Mucosa of stomach (tissue), 1 donor: ENCODE measurements around the gene GRIN2B.

Experiments
- H3K27me3 ChIP-seq: one replicate; pipeline ENCODE4 v1.7.0; 2013; ENCODE audit warnings: mild to moderate bottlenecking, low read length; ENCODE audit not compliant: control insufficient read depth, insufficient read depth
- H3K36me3 ChIP-seq: one replicate; pipeline ENCODE4 v1.7.0; 2013; ENCODE audit warnings: low read length; ENCODE audit not compliant: control insufficient read depth, insufficient read depth
- H3K4me1 ChIP-seq: one replicate; pipeline ENCODE4 v1.7.0; 2013; ENCODE audit warnings: mild to moderate bottlenecking, low read length; ENCODE audit not compliant: control insufficient read depth, insufficient read depth
- H3K4me3 ChIP-seq: one replicate; pipeline ENCODE4 v1.7.0; 2013; ENCODE audit warnings: low read length
- H3K9ac ChIP-seq: one replicate; pipeline ENCODE4 v1.7.0; 2013; ENCODE audit warnings: mild to moderate bottlenecking, low read length, moderate library complexity
- H3K9me3 ChIP-seq: one replicate; pipeline ENCODE4 v1.7.0; 2013; ENCODE audit warnings: mild to moderate bottlenecking, low read length, moderate library complexity; ENCODE audit not compliant: control insufficient read depth
- donor health status: Pancreatic carcinoma.

Gene GRIN2B

GRCh38 chr12:13981296-13981962 is at the start of gene GRIN2B:
GRIN2B (minus strand) TSS chr12:13981602; CDS start chr12:13866208, 115,394 bp downstream.
- Histone ChIP-seq H3K4me1 (peaks cover 5% of the 10 kb centered on the region), H3K9me3 (no peaks in the 10 kb centered on the region), H3K4me3 (no peak within 1 kb of the TSS), H3K27me3 (peaks cover 54% of the 10 kb centered on the region), H3K9ac (no peak within 1 kb of the TSS), H3K36me3 (no peaks in the 10 kb centered on the region)

DNA sequence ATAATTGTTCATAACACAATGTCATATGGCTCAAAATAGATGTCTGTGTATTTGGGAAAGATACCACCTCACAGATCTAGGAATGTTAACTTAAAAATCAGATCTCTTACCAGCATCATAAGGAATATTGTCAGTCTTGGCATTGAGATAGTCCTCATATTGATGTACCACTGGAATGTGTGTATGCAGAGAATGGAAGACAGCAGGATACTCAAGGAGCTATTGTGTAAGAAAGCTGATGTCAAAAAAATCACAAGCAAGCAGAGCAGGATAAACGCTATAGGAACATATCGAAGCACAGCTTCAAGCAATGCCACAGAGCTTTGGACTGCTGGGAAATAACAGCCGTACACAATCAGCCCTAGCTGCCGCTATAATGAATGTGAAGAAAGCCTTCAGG is 45.1 kb upstream of the GRIN2B start:
- Histone ChIP-seq H3K9ac (no peak overlapping the region), H3K36me3 (no peaks in the 10 kb centered on the region), H3K9me3 (no peaks in the 10 kb centered on the region), H3K4me3 (no peak overlapping the region), H3K27me3 (no peaks in the 10 kb centered on the region), H3K4me1 (no peaks in the 10 kb centered on the region)

DNA sequence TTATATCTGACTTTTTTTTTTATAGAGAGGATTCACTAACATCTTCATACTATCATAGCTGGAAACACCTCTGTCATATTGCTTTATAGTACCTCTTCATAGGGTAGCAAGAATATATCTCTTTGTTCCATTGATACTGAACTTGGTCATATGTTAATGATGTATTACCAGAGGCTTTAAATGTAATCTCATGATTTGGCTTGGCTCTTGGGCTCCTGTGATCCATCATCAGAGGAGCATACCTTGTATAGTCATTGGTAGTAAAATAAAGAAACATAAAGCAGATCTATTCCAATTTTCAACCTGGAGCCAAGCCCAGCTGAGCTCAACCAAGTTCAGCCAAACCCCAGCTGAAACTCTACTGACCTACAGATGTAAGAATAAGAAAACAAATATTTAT is 43.2 kb upstream of the GRIN2B start:
- no peaks in the 10 kb centered on the region for H3K4me1 ChIP-seq
- no peak overlapping the region for H3K4me3 ChIP-seq
- H3K9me3 ChIP-seq: no peaks in the 10 kb centered on the region
- no peaks in the 10 kb centered on the region for H3K36me3 ChIP-seq
- H3K9ac ChIP-seq: no peak overlapping the region
- H3K27me3 ChIP-seq: no peaks in the 10 kb centered on the region

DNA sequence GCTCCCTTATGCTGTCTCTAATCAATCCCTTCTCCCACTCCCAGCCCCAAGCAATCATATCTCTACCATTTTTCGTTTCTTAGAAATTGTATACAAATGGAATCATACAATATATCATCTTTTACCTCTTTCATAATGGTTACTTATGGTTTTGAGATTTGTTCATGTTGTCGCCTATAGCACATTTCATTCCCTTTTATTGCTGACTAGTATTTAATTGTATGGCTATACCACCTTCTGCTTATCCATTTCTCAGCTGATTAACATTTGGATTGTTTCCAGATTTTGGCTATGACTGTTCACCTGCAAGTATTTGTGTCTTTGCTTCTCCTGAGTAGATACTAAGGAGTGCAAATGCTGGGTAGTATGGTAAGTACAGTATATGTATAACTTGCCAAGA is 36.7 kb upstream of the GRIN2B start:
- H3K27me3 ChIP-seq: no peaks in the 10 kb centered on the region
- no peaks in the 10 kb centered on the region for H3K4me1 ChIP-seq
- H3K9me3 ChIP-seq: no peaks in the 10 kb centered on the region
- H3K4me3 ChIP-seq: no peak overlapping the region
- H3K9ac ChIP-seq: no peak overlapping the region
- H3K36me3 ChIP-seq: no peaks in the 10 kb centered on the region

GRCh38 chr12:14010989-14011388 is 29.6 kb upstream of the GRIN2B start:
- no peaks in the 10 kb centered on the region for H3K9me3 ChIP-seq

DNA sequence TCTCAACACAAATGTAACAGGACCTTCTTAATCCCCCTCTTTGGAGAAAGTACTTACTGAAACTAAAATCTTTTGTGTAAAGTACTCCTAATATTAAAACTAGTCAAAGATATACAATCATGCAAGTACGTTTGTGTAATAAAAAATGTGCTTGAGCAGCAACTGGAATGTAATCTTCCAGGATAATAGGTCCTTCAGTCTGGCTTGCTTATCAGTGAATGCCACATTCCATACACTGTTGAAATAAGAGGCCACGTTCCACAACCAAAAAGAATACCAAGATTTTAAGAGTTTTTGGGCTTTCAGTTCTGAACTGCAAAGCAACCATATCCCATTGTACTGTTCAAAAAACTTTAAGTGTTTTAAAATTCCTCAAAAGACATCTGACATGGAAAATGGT is 26.2 kb upstream of the GRIN2B start:
- no peaks in the 10 kb centered on the region for H3K27me3 ChIP-seq
- no peaks in the 10 kb centered on the region for H3K4me1 ChIP-seq
- H3K9me3 ChIP-seq: no peaks in the 10 kb centered on the region

More at GRCh38 chr12:14010989-14011388, 29.6 kb upstream of the GRIN2B start:
- Histone ChIP-seq H3K27me3 (no peaks in the 10 kb centered on the region), H3K4me1 (no peaks in the 10 kb centered on the region), H3K9ac (no peak overlapping the region), H3K36me3 (no peaks in the 10 kb centered on the region), H3K4me3 (no peak overlapping the region)

DNA sequence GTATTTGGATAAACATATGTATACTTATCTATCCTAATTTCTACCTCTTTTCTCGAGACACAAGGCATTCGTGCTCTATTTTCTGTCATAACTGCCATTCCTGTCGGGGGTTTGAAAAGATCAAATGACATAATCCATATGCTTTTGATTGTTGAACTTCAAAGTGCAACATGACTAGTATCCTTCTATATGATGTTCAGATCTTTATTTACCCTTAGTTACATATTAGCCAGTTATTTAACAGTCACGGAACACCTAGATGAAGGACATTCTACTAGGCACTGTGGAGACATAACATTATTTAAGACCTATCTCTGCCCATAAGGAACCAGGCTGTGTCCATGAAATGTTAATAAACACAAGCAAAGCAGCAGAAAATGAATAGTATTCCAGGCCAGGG is 11.2 kb upstream of the GRIN2B start:
- no peaks in the 10 kb centered on the region for H3K9me3 ChIP-seq
- no peaks in the 10 kb centered on the region for H3K4me1 ChIP-seq
- H3K4me3 ChIP-seq: no peak overlapping the region
- H3K36me3 ChIP-seq: no peaks in the 10 kb centered on the region
- no peak overlapping the region for H3K9ac ChIP-seq
- no peaks in the 10 kb centered on the region for H3K27me3 ChIP-seq

More for the DNA sequence above, 26.2 kb upstream of the GRIN2B start:
- Histone ChIP-seq H3K36me3 (no peaks in the 10 kb centered on the region), H3K4me3 (no peak overlapping the region), H3K9ac (no peak overlapping the region)

DNA sequence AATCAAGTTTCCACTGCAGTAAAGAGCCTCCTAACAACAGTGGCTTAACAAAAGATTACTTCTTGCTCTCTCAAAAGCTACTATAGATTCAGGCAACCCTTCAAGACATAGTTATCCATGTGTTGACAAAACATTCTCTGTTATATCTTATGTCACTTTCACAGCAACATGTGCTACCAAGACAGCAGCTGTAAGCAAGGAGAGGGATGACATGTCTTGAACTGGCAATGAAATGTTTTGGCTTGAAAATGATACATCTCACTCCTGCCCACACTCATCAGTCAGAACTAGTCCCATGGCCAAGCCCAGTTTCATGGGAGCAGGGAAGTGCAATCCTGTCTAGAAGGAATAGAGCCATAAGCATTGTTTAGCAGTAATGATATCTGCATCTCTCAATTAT is 10.7 kb upstream of the GRIN2B start:
- no peaks in the 10 kb centered on the region for H3K4me1 ChIP-seq
- H3K9ac ChIP-seq: no peak overlapping the region
- no peaks in the 10 kb centered on the region for H3K9me3 ChIP-seq
- no peak overlapping the region for H3K4me3 ChIP-seq
- no peaks in the 10 kb centered on the region for H3K36me3 ChIP-seq
- no peaks in the 10 kb centered on the region for H3K27me3 ChIP-seq

GRCh38 chr12:13986031-13986430 is 4.6 kb upstream of the GRIN2B start:
- no peak overlapping the region for H3K9ac ChIP-seq
- no peaks in the 10 kb centered on the region for H3K36me3 ChIP-seq
- H3K9me3 ChIP-seq: no peaks in the 10 kb centered on the region
- H3K4me1 ChIP-seq: peaks cover 5% of the 10 kb centered on the region
- H3K27me3 ChIP-seq: peaks cover 19% of the 10 kb centered on the region
- no peak overlapping the region for H3K4me3 ChIP-seq

GRCh38 chr12:13981990-13982389 is 588 bp upstream of the GRIN2B start:
- H3K27me3 ChIP-seq: peaks cover 54% of the 10 kb centered on the region
- no peak overlapping the region for H3K9ac ChIP-seq
- H3K4me1 ChIP-seq: peaks cover 5% of the 10 kb centered on the region
- no peaks in the 10 kb centered on the region for H3K36me3 ChIP-seq
- no peaks in the 10 kb centered on the region for H3K9me3 ChIP-seq
- H3K4me3 ChIP-seq: no peak overlapping the region

DNA sequence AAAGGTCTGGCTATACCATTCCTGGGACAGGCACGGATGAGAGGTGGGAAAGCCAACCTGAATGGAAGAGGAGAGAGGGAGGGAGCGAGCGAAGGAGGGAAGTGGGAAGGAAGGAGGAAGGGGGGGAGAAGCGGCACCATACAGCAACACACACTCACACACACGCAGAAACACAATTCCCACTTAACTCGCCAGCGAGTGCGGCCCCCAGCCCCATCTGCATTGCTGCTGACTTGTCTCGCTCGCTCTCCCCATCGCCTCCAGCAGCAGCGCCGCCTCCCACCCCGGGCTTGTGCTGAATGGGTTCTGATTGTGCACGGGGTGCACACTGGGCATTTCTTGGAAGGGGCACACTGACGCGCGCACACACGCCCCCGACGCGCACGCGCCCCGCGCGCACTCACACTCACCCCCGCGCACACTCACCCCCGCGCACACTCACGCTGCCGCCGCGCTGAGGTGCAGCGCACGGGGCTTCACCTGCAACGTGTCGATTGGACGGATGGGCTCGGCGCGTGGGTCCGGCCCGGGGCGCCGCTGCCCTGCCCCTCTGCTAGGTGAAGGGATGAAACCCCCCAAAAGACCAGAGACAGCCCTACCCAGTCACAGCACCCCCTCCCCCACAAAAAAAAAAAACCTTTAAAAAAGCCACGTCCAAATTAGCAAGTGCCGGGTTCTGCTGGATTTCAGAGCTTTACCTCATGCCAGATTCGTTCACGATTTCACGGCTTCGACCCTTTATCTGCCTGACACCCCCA is 685 bp downstream of the GRIN2B start:
- Histone ChIP-seq H3K4me3 (no peak overlapping the region), H3K36me3 (no peaks in the 10 kb centered on the region), H3K9me3 (no peaks in the 10 kb centered on the region), H3K27me3 (peaks cover 54% of the 10 kb centered on the region), H3K4me1 (peaks cover 5% of the 10 kb centered on the region), H3K9ac (no peak overlapping the region)

GRCh38 chr12:13979772-13980378 is 1.5 kb downstream of the GRIN2B start:
- no peak overlapping the region for H3K4me3 ChIP-seq
- no peak overlapping the region for H3K9ac ChIP-seq
- H3K36me3 ChIP-seq: no peaks in the 10 kb centered on the region
- H3K9me3 ChIP-seq: no peaks in the 10 kb centered on the region
- H3K27me3 ChIP-seq: peaks cover 54% of the 10 kb centered on the region
- peaks cover 5% of the 10 kb centered on the region for H3K4me1 ChIP-seq
